Measurements from ENCODE around the gene TCF15. TPM values are rescaled to one million over a fixed set of nuclear protein-coding genes. Genes with fewer than 3 reads are reported as not detected.

Gene TCF15
- total RNA-seq, 1 donor from 2014 or later: 0.50 TPM

GRCh38 chr20:607476-607875 is 2.6 kb downstream of the TCF15 start:
- Mint-ChIP-seq H3K27ac (ENCODE audit: unreplicated experiment) (no peak overlapping the region), H3K4me3 (ENCODE audit: unreplicated experiment) (no peak overlapping the region), H3K27me3 (ENCODE audit: low read depth) (peaks cover 32% of the 10 kb centered on the region), H3K36me3 (ENCODE audit: low read depth) (peaks cover 4% of the 10 kb centered on the region), H3K9me3 (ENCODE audit: low read depth) (no peaks in the 10 kb centered on the region), H3K4me1 (ENCODE audit: low read depth) (peaks cover 15% of the 10 kb centered on the region)
- no peak for DNase-seq (ENCODE audit: low spot score)
- no peak for TF ChIP-seq CTCF (IDR thresholded peaks at IDR 0.05)

GRCh38 chr20:605237-605636 is 4.9 kb downstream of the TCF15 start:
- peaks cover 12% of the 10 kb centered on the region for H3K27me3 Mint-ChIP-seq (ENCODE audit: low read depth)
- no peak overlapping the region for H3K4me3 Mint-ChIP-seq (ENCODE audit: unreplicated experiment)
- TF ChIP-seq CTCF (IDR thresholded peaks at IDR 0.05): no peak
- H3K27ac Mint-ChIP-seq (ENCODE audit: unreplicated experiment): no peak overlapping the region
- H3K9me3 Mint-ChIP-seq (ENCODE audit: low read depth): no peaks in the 10 kb centered on the region
- no peaks in the 10 kb centered on the region for H3K36me3 Mint-ChIP-seq (ENCODE audit: low read depth)
- DNase-seq (ENCODE audit: low spot score): no peak
- peaks cover 13% of the 10 kb centered on the region for H3K4me1 Mint-ChIP-seq (ENCODE audit: low read depth)

GRCh38 chr20:603116-603640 is 6.9 kb downstream of the TCF15 start:
- no peak for DNase-seq (ENCODE audit: low spot score)
- H3K4me1 Mint-ChIP-seq (ENCODE audit: low read depth): peaks cover 13% of the 10 kb centered on the region
- H3K4me3 Mint-ChIP-seq (ENCODE audit: unreplicated experiment): no peak overlapping the region
- no peak for TF ChIP-seq CTCF (IDR thresholded peaks at IDR 0.05)
- no peak overlapping the region for H3K27ac Mint-ChIP-seq (ENCODE audit: unreplicated experiment)
- no peaks in the 10 kb centered on the region for H3K36me3 Mint-ChIP-seq (ENCODE audit: low read depth)
- no peaks in the 10 kb centered on the region for H3K9me3 Mint-ChIP-seq (ENCODE audit: low read depth)
- peaks cover 9% of the 10 kb centered on the region for H3K27me3 Mint-ChIP-seq (ENCODE audit: low read depth)

GRCh38 chr20:602111-602970 is 7.8 kb downstream of the TCF15 start:
- Mint-ChIP-seq H3K27me3 (ENCODE audit: low read depth) (peaks cover 9% of the 10 kb centered on the region), H3K9me3 (ENCODE audit: low read depth) (no peaks in the 10 kb centered on the region), H3K4me3 (ENCODE audit: unreplicated experiment) (no peak overlapping the region), H3K4me1 (ENCODE audit: low read depth) (peaks cover 13% of the 10 kb centered on the region), H3K36me3 (ENCODE audit: low read depth) (no peaks in the 10 kb centered on the region), H3K27ac (ENCODE audit: unreplicated experiment) (no peak overlapping the region)
- DNase-seq (ENCODE audit: low spot score): no peak
- TF ChIP-seq CTCF (IDR thresholded peaks at IDR 0.05): no peak

- Mint-ChIP-seq H3K4me1 (ENCODE audit: low read depth) (peaks cover 9% of the 10 kb centered on the region), H3K27ac (ENCODE audit: unreplicated experiment) (no peak overlapping the region), H3K36me3 (ENCODE audit: low read depth) (no peaks in the 10 kb centered on the region), H3K9me3 (ENCODE audit: low read depth) (no peaks in the 10 kb centered on the region), H3K27me3 (ENCODE audit: low read depth) (peaks cover 6% of the 10 kb centered on the region), H3K4me3 (ENCODE audit: unreplicated experiment) (no peak overlapping the region)
- no peak for TF ChIP-seq CTCF (IDR thresholded peaks at IDR 0.05)
- DNase-seq (ENCODE audit: low spot score): no peak
Observed at GRCh38 chr20:600736-601135, 9.4 kb downstream of the TCF15 start.

Data from chondrocyte (in vitro differentiated cells).